K562 (cell line): Measurements from ENCODE around the gene SLC12A4. TPM values are rescaled to one million over a fixed set of nuclear protein-coding genes. Genes with fewer than 3 reads are reported as not detected.

Experiments used
- ARID4B ChIP-seq: sonication (generic); formaldehyde crosslinking; IDR thresholded peaks from 2 replicates; pipeline ENCODE4 v1.8.0; 2022; ENCODE audit warnings: mild to moderate bottlenecking, missing genetic modification reagents
- BCOR ChIP-seq: fragments of 450-650 bp; IDR thresholded peaks from 2 replicates; pipeline ENCODE4 v1.6.1; 2016
- CBFB ChIP-seq: sonication (generic); formaldehyde crosslinking; IDR thresholded peaks from 2 replicates; pipeline ENCODE4 v1.4.0; 2020; ENCODE audit warnings: mild to moderate bottlenecking, missing genetic modification reagents
- CCNT2 ChIP-seq: IDR thresholded peaks from 2 replicates; pipeline ENCODE4 v1.6.1; 2011; ENCODE audit warnings: borderline replicate concordance, low read depth, mild to moderate bottlenecking, moderate library complexity, mixed read lengths, low read length; ENCODE audit not compliant: insufficient read length; ENCODE audit errors: extremely low read depth
- FOXM1 ChIP-seq, 2 experiments: fragments of 450-650 bp in 1 of 2; sonication (generic) in 1 of 2; formaldehyde crosslinking in 1 of 2; IDR thresholded peaks; 2 replicates each; pipeline versions ENCODE4 v1.6.1 to v1.9.0; 2017 to 2022; ENCODE audit warnings: low read depth in 2 of 2, mild to moderate bottlenecking in 2 of 2, missing genetic modification reagents in 1 of 2, moderate library complexity in 1 of 2
- GABPA ChIP-seq: fragments of 200-800 bp; sonication (Bioruptor generic); conservative IDR thresholded peaks from 2 replicates; pipeline ENCODE4 v1.6.1; 2016; ENCODE audit warnings: low read depth, missing genetic modification characterization, missing compliant biosample characterization
- HDAC2 ChIP-seq: fragments of 450-650 bp; IDR thresholded peaks from 2 replicates; pipeline ENCODE4 v1.6.1; 2016; ENCODE audit warnings: mild to moderate bottlenecking
- ID3 ChIP-seq, 2 experiments: fragments of 250-450 bp in 1 of 2; fragments of 450-650 bp in 1 of 2; sonication (Bioruptor Pico) in 1 of 2; IDR thresholded peaks; 2 replicates each; pipeline versions ENCODE4 v1.6.1 to v1.8.0; 2016 to 2021; ENCODE audit warnings: mild to moderate bottlenecking in 2 of 2, moderate library complexity in 2 of 2, missing compliant biosample characterization in 1 of 2, missing genetic modification characterization in 1 of 2
- PURB ChIP-seq: sonication (generic); formaldehyde crosslinking; IDR thresholded peaks from 2 replicates; pipeline ENCODE4 v1.9.0; 2021; ENCODE audit warnings: low read depth, mild to moderate bottlenecking, missing genetic modification reagents
- RCOR1 ChIP-seq, 2 experiments: IDR thresholded peaks; 2 replicates each; pipeline ENCODE4 v1.6.1; 2012; ENCODE audit warnings: low read depth in 2 of 2, low read length in 2 of 2, borderline replicate concordance in 1 of 2, improper control_type of control experiment in 1 of 2
- SRSF3 ChIP-seq: fragments of 200-400 bp; formaldehyde crosslinking; IDR thresholded peaks from 2 replicates; pipeline ENCODE4 v1.6.1; 2016; ENCODE audit warnings: mild to moderate bottlenecking, low read length, moderate library complexity; ENCODE audit not compliant: insufficient read depth
- TAL1 ChIP-seq: fragments of 450-650 bp; IDR thresholded peaks from 2 replicates; pipeline ENCODE4 v1.6.1; 2016; ENCODE audit warnings: mild to moderate bottlenecking
- TRIM24 ChIP-seq, 2 experiments: fragments of 450-650 bp; IDR thresholded peaks; 2 replicates each; pipeline ENCODE4 v1.6.1; 2016
- ZBTB7A ChIP-seq: IDR thresholded peaks from 2 replicates; pipeline ENCODE4 v1.6.1; 2011; ENCODE audit warnings: low read depth, mild to moderate bottlenecking, low read length, moderate library complexity, borderline replicate concordance; ENCODE audit not compliant: control insufficient read depth
- ZNF175 ChIP-seq: fragments of 200-800 bp; sonication (Bioruptor generic); IDR thresholded peaks from 2 replicates; pipeline ENCODE4 v1.6.1; 2016; ENCODE audit warnings: low read depth, mild to moderate bottlenecking, missing genetic modification characterization, missing compliant biosample characterization
- ZNF316 ChIP-seq: fragments of 450-650 bp; IDR thresholded peaks from 2 replicates; pipeline ENCODE4 v1.6.1; 2016
- polyA plus RNA-seq, 8 experiments: library from polyadenylated mRNA; depleted of rRNA in 4 of 8; stranded (reverse) in 5 of 8; unstranded in 3 of 8; fragments of >200 nt; fragmentation: Nextera tagmentation in 2 of 8; fragmentation: Illumina TruSeq in 1 of 8; extraction: Ambion mirVana in 2 of 8; extraction: Trizol in 1 of 8; gene quantifications; 2 replicates each; pipeline versions ENCODE4 v1.2.1 to v1.2.3, GENCODE V29; 2011 to 2014; ENCODE audit warnings: inconsistent platforms in 1 of 8, missing spikeins in 1 of 8
- total RNA-seq, 7 experiments: library from RNA; depleted of rRNA in 6 of 7; stranded (reverse); fragments of >200 nt in 6 of 7; fragmentation: Illumina TruSeq in 2 of 7; extraction: Trizol in 2 of 7; gene quantifications; 2 replicates each; pipeline versions ENCODE4 v1.2.1 to v1.2.3, GENCODE V29; 2011 to 2021; ENCODE audit warnings: low replicate concordance in 1 of 7
- TF ChIP-seq, protein P1 (sequence below): IDR thresholded peaks from 2 replicates; pipeline ENCODE4 v1.6.1; 2016; ENCODE audit warnings: missing genetic modification characterization, missing compliant biosample characterization
- TF ChIP-seq, protein P2 (sequence below): sonication (generic); formaldehyde crosslinking; IDR thresholded peaks from 2 replicates; pipeline ENCODE4 v1.8.1; 2023; ENCODE audit warnings: mild to moderate bottlenecking, missing genetic modification reagents

The SLC12A4 gene
- total and polyA plus RNA-seq, 9 of the 15 experiments (the other 6 are each of a cell fraction or from before 2014, with no cell fraction given), result 0.75 to 43.5 (median 15.0) TPM

DNA sequence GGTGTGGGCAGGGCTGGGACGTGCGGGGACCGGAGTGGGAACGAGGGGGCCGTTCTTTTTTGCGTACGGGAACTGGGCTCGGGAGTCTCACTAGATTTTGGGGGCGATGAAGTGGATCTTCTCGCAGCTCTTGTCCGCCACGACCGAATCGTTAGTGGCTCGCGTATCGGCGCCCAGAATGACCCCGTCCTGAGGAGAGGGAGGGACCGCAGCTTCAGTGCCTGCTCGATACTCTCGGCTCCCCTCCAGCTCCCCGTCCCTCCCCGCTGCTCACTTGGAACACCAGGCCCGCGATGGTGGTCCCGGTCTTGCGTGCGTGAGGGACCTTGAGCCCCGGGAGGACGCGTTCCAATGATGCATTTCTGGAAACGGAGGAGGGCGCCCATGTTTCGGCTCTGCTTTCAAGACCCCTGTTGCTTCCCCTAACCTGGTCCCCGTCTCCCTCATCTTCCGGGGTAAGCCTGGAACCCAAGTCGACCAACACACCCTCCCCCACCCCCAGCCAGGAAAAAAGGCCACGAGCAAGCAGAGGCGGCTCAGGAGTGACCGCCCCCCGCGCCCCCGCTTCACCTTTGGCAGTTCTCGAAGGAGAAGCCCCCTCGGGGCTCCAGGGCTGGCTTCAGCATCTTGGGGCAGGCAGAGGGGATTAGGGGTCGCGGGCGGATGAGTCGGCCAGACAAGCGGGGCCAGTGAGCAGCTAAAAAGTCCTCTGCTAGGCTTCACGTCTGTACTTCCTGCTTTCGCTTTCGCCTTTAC is 32.1 kb downstream of the SLC12A4 start, which contains the start of gene PSMB10 (continued):
- TF ChIP-seq, protein P1, sequence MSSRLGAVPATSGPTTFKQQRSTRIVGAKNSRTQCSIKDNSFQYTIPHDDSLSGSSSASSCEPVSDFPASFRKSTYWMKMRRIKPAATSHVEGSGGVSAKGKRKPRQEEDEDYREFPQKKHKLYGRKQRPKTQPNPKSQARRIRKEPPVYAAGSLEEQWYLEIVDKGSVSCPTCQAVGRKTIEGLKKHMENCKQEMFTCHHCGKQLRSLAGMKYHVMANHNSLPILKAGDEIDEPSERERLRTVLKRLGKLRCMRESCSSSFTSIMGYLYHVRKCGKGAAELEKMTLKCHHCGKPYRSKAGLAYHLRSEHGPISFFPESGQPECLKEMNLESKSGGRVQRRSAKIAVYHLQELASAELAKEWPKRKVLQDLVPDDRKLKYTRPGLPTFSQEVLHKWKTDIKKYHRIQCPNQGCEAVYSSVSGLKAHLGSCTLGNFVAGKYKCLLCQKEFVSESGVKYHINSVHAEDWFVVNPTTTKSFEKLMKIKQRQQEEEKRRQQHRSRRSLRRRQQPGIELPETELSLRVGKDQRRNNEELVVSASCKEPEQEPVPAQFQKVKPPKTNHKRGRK, result no peak
- TF ChIP-seq HDAC2 (no peak), FOXM1 (IDR thresholded peaks at IDR 0.05; ENCODE audit: low read depth) (no peak), FOXM1 (CRISPR knock-in tag; IDR thresholded peaks at IDR 0.05; ENCODE audit: low read depth) (no peak), ZNF175 (CRISPR knock-in tag) (no peak), TRIM24 (IDR thresholded peaks at IDR 0.05) (no peak), ZNF316 (no peak), ZBTB7A (peak; percentile 70; the same call in 1 of the 2 replicates), TAL1 (no peak), CCNT2 (no peak), GABPA (tag) (no peak), ARID4B (CRISPR knock-in tag) (peak; percentile 14; the same call in 1 of the 2 replicates), PURB (CRISPR knock-in tag) (no peak), SRSF3 (0 out of 2 replicates have a peak, but pooled peaks have one; percentile 64), RCOR1 (IDR thresholded peaks at IDR 0.05; ENCODE audit: borderline replicate concordance in 1 of 2, low read depth in 2 of 2, low read length in 2 of 2) (no peak), BCOR (no peak), CBFB (CRISPR knock-in tag) (no peak), ID3 (CRISPR knock-in tag; IDR thresholded peaks at IDR 0.05) (no peak), ID3 (tag; IDR thresholded peaks at IDR 0.05) (no peak)
- TF ChIP-seq, protein P2, sequence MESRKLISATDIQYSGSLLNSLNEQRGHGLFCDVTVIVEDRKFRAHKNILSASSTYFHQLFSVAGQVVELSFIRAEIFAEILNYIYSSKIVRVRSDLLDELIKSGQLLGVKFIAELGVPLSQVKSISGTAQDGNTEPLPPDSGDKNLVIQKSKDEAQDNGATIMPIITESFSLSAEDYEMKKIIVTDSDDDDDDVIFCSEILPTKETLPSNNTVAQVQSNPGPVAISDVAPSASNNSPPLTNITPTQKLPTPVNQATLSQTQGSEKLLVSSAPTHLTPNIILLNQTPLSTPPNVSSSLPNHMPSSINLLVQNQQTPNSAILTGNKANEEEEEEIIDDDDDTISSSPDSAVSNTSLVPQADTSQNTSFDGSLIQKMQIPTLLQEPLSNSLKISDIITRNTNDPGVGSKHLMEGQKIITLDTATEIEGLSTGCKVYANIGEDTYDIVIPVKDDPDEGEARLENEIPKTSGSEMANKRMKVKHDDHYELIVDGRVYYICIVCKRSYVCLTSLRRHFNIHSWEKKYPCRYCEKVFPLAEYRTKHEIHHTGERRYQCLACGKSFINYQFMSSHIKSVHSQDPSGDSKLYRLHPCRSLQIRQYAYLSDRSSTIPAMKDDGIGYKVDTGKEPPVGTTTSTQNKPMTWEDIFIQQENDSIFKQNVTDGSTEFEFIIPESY (CRISPR knock-in tag), result 0 out of 2 replicates have a peak, but pooled peaks have one; percentile 11
